DMS79 treated with DMSO at 0.1 percent for 48 hours (cell line): ENCODE data around the gene TTLL10.

Experiments used
- DNase-seq: peaks from one replicate; lab custom pipeline; 2025; lab: John Stamatoyannopoulos, UW

Gene TTLL10

GRCh38 chr1:1160281-1160930 is 13.3 kb upstream of the TTLL10 start:
- no peak for DNase-seq

GRCh38 chr1:1161078-1161682 is 12.5 kb upstream of the TTLL10 start:
- DNase-seq, result no peak

- DNase-seq, result no peak
Measured at GRCh38 chr1:1161683-1162079, 12.0 kb upstream of the TTLL10 start.

GRCh38 chr1:1162597-1163537 is 10.8 kb upstream of the TTLL10 start:
- DNase-seq, result peak; percentile 96

- DNase-seq, result peak; percentile 27
Measured at GRCh38 chr1:1163538-1164070, 10.1 kb upstream of the TTLL10 start.

- no peak for DNase-seq
Measured at GRCh38 chr1:1164361-1164700, 9.3 kb upstream of the TTLL10 start.

GRCh38 chr1:1164701-1165451 is 8.8 kb upstream of the TTLL10 start:
- DNase-seq, result peak; percentile 10

GRCh38 chr1:1165485-1165884 is 8.2 kb upstream of the TTLL10 start:
- DNase-seq, result peak; percentile 45

- no peak for DNase-seq
Measured at GRCh38 chr1:1165900-1166421, 7.7 kb upstream of the TTLL10 start.

- DNase-seq, result no peak
Measured at GRCh38 chr1:1166642-1167397, 6.9 kb upstream of the TTLL10 start.

- no peak for DNase-seq
Measured at GRCh38 chr1:1167398-1167821, 6.3 kb upstream of the TTLL10 start.

GRCh38 chr1:1167841-1168450 is 5.7 kb upstream of the TTLL10 start:
- no peak for DNase-seq

- no peak for DNase-seq
Measured at GRCh38 chr1:1168451-1169411, 4.9 kb upstream of the TTLL10 start.

- no peak for DNase-seq
Measured at GRCh38 chr1:1169429-1170214, 4.1 kb upstream of the TTLL10 start.

- no peak for DNase-seq
Measured at GRCh38 chr1:1170215-1171091, 3.2 kb upstream of the TTLL10 start.

GRCh38 chr1:1171161-1171545 is 2.5 kb upstream of the TTLL10 start:
- DNase-seq, result no peak

GRCh38 chr1:1171546-1172340 is 1.9 kb upstream of the TTLL10 start:
- DNase-seq, result no peak
